GM18526 (cell line): ENCODE data around the gene RGS13.

Source experiments
- POLR2A ChIP-seq: IDR thresholded peaks from 3 replicates; pipeline ENCODE4 v1.6.1; 2011; ENCODE audit not compliant: insufficient read length; ENCODE audit errors: extremely low read depth

RGS13 gene

GRCh38 chr1:192698731-192699130 is 62.8 kb downstream of the RGS13 start:
- no peak for TF ChIP-seq POLR2A

GRCh38 chr1:192700834-192701271 is 64.9 kb downstream of the RGS13 start:
- no peak for TF ChIP-seq POLR2A

- no peak for TF ChIP-seq POLR2A
Observed at GRCh38 chr1:192702212-192702902, 66.4 kb downstream of the RGS13 start.

GRCh38 chr1:192703283-192704206 is 67.6 kb downstream of the RGS13 start:
- no peak for TF ChIP-seq POLR2A

GRCh38 chr1:192705510-192705909 is 69.6 kb downstream of the RGS13 start:
- TF ChIP-seq POLR2A: no peak

- TF ChIP-seq POLR2A: no peak
Observed at GRCh38 chr1:192706936-192707335, 71.0 kb downstream of the RGS13 start.

- TF ChIP-seq POLR2A: no peak
Observed at GRCh38 chr1:192707978-192708547, 72.1 kb downstream of the RGS13 start.

- TF ChIP-seq POLR2A: no peak
Observed at GRCh38 chr1:192709544-192709943, 73.6 kb downstream of the RGS13 start.
